ENCODE results near the gene KCP. TPM values are rescaled to one million over a fixed set of nuclear protein-coding genes. Genes with fewer than 3 reads are reported as not detected.

The KCP gene
- total and polyA plus RNA-seq, 2 of the 13 experiments (the other 11 are each of a cell fraction or from before 2014, with no cell fraction given) = 0.37 to 1.0 TPM

DNA sequence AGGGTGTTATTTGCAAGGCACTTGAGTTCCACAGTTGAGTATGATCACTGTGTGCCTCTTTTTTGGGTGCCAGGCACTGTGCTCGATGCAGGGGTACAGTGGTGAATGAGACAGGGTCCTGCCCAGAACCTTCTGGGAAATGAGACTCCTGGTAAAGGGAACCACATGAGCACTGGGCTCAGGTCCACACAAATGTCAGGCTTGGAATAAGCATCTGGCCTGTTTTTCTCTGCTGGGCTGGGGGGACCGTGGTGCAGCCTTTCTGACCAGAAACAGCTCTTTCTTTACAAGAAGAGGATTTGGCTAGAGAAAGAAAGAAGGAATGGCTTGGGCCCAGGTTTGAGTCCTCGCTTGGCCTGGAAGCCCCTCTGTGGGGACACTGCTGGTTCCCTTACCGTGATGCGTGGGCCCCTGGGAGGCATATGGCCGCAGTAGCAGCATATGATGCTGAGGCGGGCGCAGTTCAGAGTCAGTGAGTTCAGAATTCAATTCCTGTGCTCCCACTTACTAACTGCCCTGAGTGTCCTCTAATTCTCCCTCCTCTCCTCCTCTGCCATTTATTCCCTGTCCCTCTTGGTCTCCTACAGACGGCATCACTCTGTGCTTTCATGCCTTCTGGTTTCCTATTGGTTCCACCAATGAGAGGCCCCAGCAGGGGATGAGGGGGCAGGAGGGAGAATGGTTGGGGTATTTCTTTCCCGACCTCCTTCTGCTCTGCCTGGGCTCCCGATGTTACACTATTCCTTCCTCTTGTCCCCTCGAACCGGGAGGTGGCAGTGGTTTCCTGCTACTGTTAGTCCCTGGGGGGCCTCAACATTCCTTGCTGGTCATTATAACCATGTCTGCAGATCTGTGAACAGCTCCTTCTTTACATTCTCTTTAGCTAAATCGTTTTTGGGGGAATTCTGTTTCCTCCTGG is 9.6 kb upstream of the KCP start (continued):
- no peak for TF ChIP-seq ZNF879 (CRISPR knock-in tag; IDR thresholded peaks at IDR 0.05)

DNA sequence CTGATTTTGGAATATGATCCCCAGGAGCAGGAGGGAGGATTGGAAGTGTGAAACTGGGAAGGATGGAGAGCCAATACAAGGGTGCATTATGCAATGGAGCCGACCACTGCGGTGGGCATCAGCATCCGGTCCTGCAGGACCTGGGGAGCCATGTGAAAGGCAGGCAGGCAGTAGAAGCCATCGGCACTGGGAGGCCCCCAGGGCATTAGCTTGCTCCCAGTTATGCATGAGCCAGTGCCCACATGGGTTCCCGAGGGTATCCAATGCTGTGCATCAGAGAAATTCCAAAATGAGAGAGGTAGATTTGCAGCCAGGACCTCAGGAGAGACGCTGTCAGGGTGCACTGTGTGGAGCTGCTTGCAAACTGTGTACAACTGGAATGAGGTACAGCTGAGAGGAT is 8.7 kb upstream of the KCP start:
- Histone ChIP-seq H4K20me1 (ENCODE audit: insufficient read depth, low read length) (no peaks in the 10 kb centered on the region), H3K4me1 (ENCODE audit: insufficient read depth, low read length) (no peaks in the 10 kb centered on the region; the same call in 1 of the 2 replicates), H3K27me3 (ENCODE audit: control insufficient read depth in 1 of 2, insufficient read depth in 2 of 2, low read length in 2 of 2) (peaks cover 4 to 41% of the 10 kb centered on the region in 2 experiments; a peak in 4 of 5 replicates), H3K36me3 (replicated peaks in 1 of 2; ENCODE audit: control insufficient read depth in 1 of 2, insufficient read depth in 2 of 2, low read length in 2 of 2) (no peaks in the 10 kb centered on the region), H3K4me3 (replicated peaks in 1 of 3; ENCODE audit: insufficient read depth in 1 of 3, low read depth in 2 of 3, low read length in 3 of 3) (no peak overlapping the region), H3K9ac (ENCODE audit: insufficient read depth, low read depth, low read length) (no peak overlapping the region), H3K27ac (ENCODE audit: extremely low read length, insufficient read depth, low read length) (no peak overlapping the region), H3K9me3 (ENCODE audit: low read length) (no peaks in the 10 kb centered on the region), H2AFZ (ENCODE audit: low read length) (no peak overlapping the region), H3K4me2 (ENCODE audit: low read depth, low read length) (no peak overlapping the region), H3K79me2 (ENCODE audit: insufficient read depth, low read length) (no peaks in the 10 kb centered on the region)
- TF ChIP-seq ZKSCAN1 (IDR thresholded peaks at IDR 0.05; ENCODE audit: low read length) (no peak), GTF2F1 (IDR thresholded peaks at IDR 0.05; ENCODE audit: low read length) (no peak), MEIS2 (CRISPR knock-in tag; IDR thresholded peaks at IDR 0.05) (no peak), MIER2 (CRISPR knock-in tag; IDR thresholded peaks at IDR 0.05) (no peak), ZNF317 (CRISPR knock-in tag; IDR thresholded peaks at IDR 0.05) (no peak), NFIC (IDR thresholded peaks at IDR 0.05; ENCODE audit: low read length) (no peak), ZNF530 (CRISPR knock-in tag; IDR thresholded peaks at IDR 0.05; ENCODE audit: low read depth) (no peak), KDM3A (CRISPR knock-in tag; IDR thresholded peaks at IDR 0.05; ENCODE audit: low read depth) (no peak), DNMT1 (CRISPR knock-in tag; IDR thresholded peaks at IDR 0.05) (no peak), ZNF737 (CRISPR knock-in tag; IDR thresholded peaks at IDR 0.05; ENCODE audit: borderline replicate concordance) (no peak)
- TF ChIP-seq, protein P1, sequence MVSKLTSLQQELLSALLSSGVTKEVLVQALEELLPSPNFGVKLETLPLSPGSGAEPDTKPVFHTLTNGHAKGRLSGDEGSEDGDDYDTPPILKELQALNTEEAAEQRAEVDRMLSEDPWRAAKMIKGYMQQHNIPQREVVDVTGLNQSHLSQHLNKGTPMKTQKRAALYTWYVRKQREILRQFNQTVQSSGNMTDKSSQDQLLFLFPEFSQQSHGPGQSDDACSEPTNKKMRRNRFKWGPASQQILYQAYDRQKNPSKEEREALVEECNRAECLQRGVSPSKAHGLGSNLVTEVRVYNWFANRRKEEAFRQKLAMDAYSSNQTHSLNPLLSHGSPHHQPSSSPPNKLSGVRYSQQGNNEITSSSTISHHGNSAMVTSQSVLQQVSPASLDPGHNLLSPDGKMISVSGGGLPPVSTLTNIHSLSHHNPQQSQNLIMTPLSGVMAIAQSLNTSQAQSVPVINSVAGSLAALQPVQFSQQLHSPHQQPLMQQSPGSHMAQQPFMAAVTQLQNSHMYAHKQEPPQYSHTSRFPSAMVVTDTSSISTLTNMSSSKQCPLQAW (CRISPR knock-in tag; IDR thresholded peaks at IDR 0.05) = no peak
- TF ChIP-seq, protein P2, sequence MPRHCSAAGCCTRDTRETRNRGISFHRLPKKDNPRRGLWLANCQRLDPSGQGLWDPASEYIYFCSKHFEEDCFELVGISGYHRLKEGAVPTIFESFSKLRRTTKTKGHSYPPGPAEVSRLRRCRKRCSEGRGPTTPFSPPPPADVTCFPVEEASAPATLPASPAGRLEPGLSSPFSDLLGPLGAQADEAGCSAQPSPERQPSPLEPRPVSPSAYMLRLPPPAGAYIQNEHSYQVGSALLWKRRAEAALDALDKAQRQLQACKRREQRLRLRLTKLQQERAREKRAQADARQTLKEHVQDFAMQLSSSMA (CRISPR knock-in tag; IDR thresholded peaks at IDR 0.05) = no peak
- CTCF ChIA-PET (ENCODE audit: low intra/inter-chr PET ratio, low total read pairs) = no interaction called here
- no TSS peak for BruUV-seq (replicated peaks)
- no peak for ATAC-seq
- DNase-seq (ENCODE audit: low spot score) = no peak
- intact Hi-C loops (cut with micrococcal nuclease; ENCODE audit: unreplicated experiment) = no loop called here
- WGBS (ENCODE audit: low lambda C conversion rate) = 19% methylated on average over 6 of the region's 6 CpGs
- POLR2A ChIA-PET = no interaction called here
- no peak for FAIRE-seq
- in situ Hi-C loops (cut with HindIII; ENCODE audit: extremely low pct_ligation_motif_present, low pct_unique_long_range_greater_than_20kb) = no loop called here
